T-helper 1 cell treated with Interleukin-12 subunit alpha and Interleukin-12 subunit beta and Interleukin-4 antibody, amounts not matched to agents 30 μg/mL and 1 μg/mL, for 36 hours (primary cell): ENCODE measurements around the gene ZKSCAN1.
A peak's percentile ranks its signal among the peaks of the same experiment; 100 is the strongest.

Source experiments
- H3K27ac Mint-ChIP-seq: one replicate; pipeline ENCODE4 v1.8.0; 2021; ENCODE audit warnings: mild to moderate bottlenecking, mixed read lengths
- H3K27me3 Mint-ChIP-seq: one replicate; pipeline ENCODE4 v1.8.0; 2021; ENCODE audit warnings: low read depth, mixed read lengths
- H3K36me3 Mint-ChIP-seq: one replicate; pipeline ENCODE4 v1.8.0; 2021; ENCODE audit warnings: low read depth, mixed read lengths
- H3K4me1 Mint-ChIP-seq: one replicate; pipeline ENCODE4 v1.8.0; 2021; ENCODE audit warnings: low read depth, mixed read lengths
- H3K4me3 Mint-ChIP-seq: one replicate; pipeline ENCODE4 v1.8.0; 2021; ENCODE audit warnings: mild to moderate bottlenecking, moderate library complexity, mixed read lengths
- H3K9me3 Mint-ChIP-seq: one replicate; pipeline ENCODE4 v1.8.0; 2021; ENCODE audit warnings: mixed read lengths

The ZKSCAN1 gene

DNA sequence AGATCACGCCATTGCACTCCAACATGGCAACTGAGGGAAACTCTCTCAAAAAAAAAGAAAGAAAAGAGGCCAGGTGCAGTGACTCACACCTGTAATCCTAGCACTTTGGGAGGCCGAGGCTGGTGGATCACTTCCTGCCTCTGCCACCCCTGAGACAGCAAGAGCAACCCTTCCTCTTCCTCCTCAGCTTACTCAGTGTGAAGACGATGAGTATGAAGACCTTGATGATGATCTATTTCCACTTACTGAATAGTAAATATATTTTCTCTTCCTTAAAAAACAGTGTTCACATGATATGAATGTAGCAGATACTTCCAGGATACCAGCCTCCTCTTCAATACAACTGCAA, 2.1 kb upstream of the ZKSCAN1 start:
- no peak overlapping the region for H3K4me3 Mint-ChIP-seq
- peaks cover 6% of the 10 kb centered on the region for H3K36me3 Mint-ChIP-seq
- H3K4me1 Mint-ChIP-seq = peaks cover 24% of the 10 kb centered on the region
- no peaks in the 10 kb centered on the region for H3K9me3 Mint-ChIP-seq
- peak overlapping the region; percentile 39 for H3K27ac Mint-ChIP-seq
- no peaks in the 10 kb centered on the region for H3K27me3 Mint-ChIP-seq

GRCh38 chr7:100016215-100016901, 962 bp downstream of the ZKSCAN1 start:
- Mint-ChIP-seq H3K4me3 (peak overlapping the region; percentile 93), H3K9me3 (no peaks in the 10 kb centered on the region), H3K4me1 (peaks cover 35% of the 10 kb centered on the region), H3K27me3 (no peaks in the 10 kb centered on the region), H3K36me3 (peaks cover 13% of the 10 kb centered on the region), H3K27ac (peak overlapping the region; percentile 90)

GRCh38 chr7:100017300-100017699, 1.9 kb downstream of the ZKSCAN1 start:
- H3K36me3 Mint-ChIP-seq = peaks cover 18% of the 10 kb centered on the region
- no peak overlapping the region for H3K27ac Mint-ChIP-seq
- no peak overlapping the region for H3K4me3 Mint-ChIP-seq
- H3K27me3 Mint-ChIP-seq = no peaks in the 10 kb centered on the region
- H3K9me3 Mint-ChIP-seq = no peaks in the 10 kb centered on the region
- peaks cover 42% of the 10 kb centered on the region for H3K4me1 Mint-ChIP-seq

DNA sequence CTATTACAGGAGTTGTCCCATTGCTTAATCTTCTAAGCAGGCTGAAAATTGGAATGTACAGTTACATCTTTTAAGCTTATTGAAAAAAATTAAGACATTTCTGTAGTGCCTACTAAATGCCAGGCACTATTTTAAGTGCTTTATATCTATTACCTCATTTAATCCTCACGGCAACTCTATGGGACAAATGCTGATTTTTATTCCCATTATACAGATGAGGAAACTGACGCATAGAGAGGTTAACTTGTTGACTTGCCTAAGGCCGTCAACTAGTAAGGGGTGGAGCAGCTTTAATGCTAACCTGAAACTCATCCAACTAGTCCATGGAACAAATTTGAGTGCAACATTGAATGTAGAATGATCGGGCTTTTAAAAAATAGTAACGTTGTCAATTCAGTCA, 2.5 kb downstream of the ZKSCAN1 start:
- peaks cover 45% of the 10 kb centered on the region for H3K4me1 Mint-ChIP-seq
- H3K4me3 Mint-ChIP-seq = no peak overlapping the region
- H3K9me3 Mint-ChIP-seq = no peaks in the 10 kb centered on the region

DNA sequence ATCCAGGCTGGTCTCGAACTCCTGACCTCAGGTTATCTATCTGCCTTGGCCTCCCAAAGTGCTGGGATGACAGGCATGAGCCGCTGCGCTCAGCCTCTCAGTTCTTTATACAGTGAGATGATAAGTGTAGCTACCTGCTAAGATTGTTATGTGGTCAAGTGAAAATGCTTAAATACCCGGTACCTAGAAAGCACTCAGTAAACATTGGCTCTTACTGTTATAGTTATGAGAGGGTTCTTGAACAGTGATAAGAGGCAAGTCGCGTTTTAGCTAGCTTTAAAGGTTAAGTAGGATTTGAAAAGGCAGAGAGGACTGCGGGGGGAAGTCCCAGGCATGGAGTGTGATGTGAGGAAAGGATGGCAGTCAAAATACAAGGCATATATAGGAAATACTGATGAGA, 4.5 kb downstream of the ZKSCAN1 start:
- Mint-ChIP-seq H3K4me3 (no peak overlapping the region), H3K27ac (peak overlapping the region; percentile 62), H3K36me3 (peaks cover 39% of the 10 kb centered on the region), H3K4me1 (peaks cover 47% of the 10 kb centered on the region), H3K9me3 (no peaks in the 10 kb centered on the region), H3K27me3 (no peaks in the 10 kb centered on the region)

More for the DNA sequence above, 2.5 kb downstream of the ZKSCAN1 start:
- Mint-ChIP-seq H3K36me3 (peaks cover 23% of the 10 kb centered on the region), H3K27me3 (no peaks in the 10 kb centered on the region), H3K27ac (no peak overlapping the region)

- no peaks in the 10 kb centered on the region for H3K9me3 Mint-ChIP-seq
- no peak overlapping the region for H3K27ac Mint-ChIP-seq
- H3K36me3 Mint-ChIP-seq = peaks cover 50% of the 10 kb centered on the region
- no peak overlapping the region for H3K4me3 Mint-ChIP-seq
- peaks cover 47% of the 10 kb centered on the region for H3K4me1 Mint-ChIP-seq
- no peaks in the 10 kb centered on the region for H3K27me3 Mint-ChIP-seq
Measured at GRCh38 chr7:100021297-100021696, 5.9 kb downstream of the ZKSCAN1 start.

DNA sequence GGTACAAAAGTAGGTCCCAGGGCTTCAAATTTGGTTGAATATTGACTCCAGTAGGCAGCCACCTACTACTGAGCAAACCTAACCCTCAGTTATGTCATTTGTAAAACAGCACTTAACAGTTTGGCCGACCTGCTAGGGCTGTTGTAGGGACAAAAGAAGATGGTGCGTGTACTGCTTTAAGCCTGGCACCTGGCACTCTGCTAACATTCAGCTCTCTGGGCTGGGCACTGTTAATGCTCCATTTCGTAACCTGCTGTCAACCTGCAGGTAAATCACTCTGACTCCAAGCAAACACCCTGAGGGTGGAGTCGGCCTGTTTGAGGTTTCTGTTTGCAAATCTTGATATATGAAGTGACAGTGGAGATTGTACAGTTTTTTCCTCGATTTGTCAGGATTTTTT, 7.2 kb downstream of the ZKSCAN1 start:
- Mint-ChIP-seq H3K36me3 (peaks cover 47% of the 10 kb centered on the region), H3K4me1 (peaks cover 41% of the 10 kb centered on the region), H3K27ac (no peak overlapping the region), H3K4me3 (no peak overlapping the region), H3K27me3 (no peaks in the 10 kb centered on the region), H3K9me3 (no peaks in the 10 kb centered on the region)

DNA sequence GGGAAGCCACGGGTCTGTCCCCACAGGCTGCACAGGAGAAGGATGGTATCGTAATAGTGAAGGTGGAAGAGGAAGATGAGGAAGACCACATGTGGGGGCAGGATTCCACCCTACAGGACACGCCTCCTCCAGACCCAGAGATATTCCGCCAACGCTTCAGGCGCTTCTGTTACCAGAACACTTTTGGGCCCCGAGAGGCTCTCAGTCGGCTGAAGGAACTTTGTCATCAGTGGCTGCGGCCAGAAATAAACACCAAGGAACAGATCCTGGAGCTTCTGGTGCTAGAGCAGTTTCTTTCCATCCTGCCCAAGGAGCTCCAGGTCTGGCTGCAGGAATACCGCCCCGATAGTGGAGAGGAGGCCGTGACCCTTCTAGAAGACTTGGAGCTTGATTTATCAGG, 8.1 kb downstream of the ZKSCAN1 start:
- H3K27ac Mint-ChIP-seq = peak overlapping the region; percentile 59
- H3K9me3 Mint-ChIP-seq = no peaks in the 10 kb centered on the region
- peaks cover 47% of the 10 kb centered on the region for H3K36me3 Mint-ChIP-seq
- H3K4me1 Mint-ChIP-seq = peaks cover 38% of the 10 kb centered on the region
- no peak overlapping the region for H3K4me3 Mint-ChIP-seq
- H3K27me3 Mint-ChIP-seq = no peaks in the 10 kb centered on the region

- Mint-ChIP-seq H3K4me1 (peaks cover 36% of the 10 kb centered on the region), H3K4me3 (no peak overlapping the region), H3K27ac (peak overlapping the region; percentile 49), H3K36me3 (peaks cover 49% of the 10 kb centered on the region), H3K27me3 (no peaks in the 10 kb centered on the region), H3K9me3 (no peaks in the 10 kb centered on the region)
Measured at GRCh38 chr7:100024020-100024619, 8.7 kb downstream of the ZKSCAN1 start.

GRCh38 chr7:100027197-100027596, 11.8 kb downstream of the ZKSCAN1 start:
- H3K9me3 Mint-ChIP-seq = no peaks in the 10 kb centered on the region
- peaks cover 57% of the 10 kb centered on the region for H3K36me3 Mint-ChIP-seq
- H3K4me1 Mint-ChIP-seq = peaks cover 21% of the 10 kb centered on the region
- H3K27ac Mint-ChIP-seq = no peak overlapping the region
- no peaks in the 10 kb centered on the region for H3K27me3 Mint-ChIP-seq
- H3K4me3 Mint-ChIP-seq = no peak overlapping the region

GRCh38 chr7:100029596-100029995, 14.2 kb downstream of the ZKSCAN1 start:
- peaks cover 8% of the 10 kb centered on the region for H3K4me1 Mint-ChIP-seq
- H3K4me3 Mint-ChIP-seq = no peak overlapping the region
- H3K36me3 Mint-ChIP-seq = peaks cover 58% of the 10 kb centered on the region
- H3K27ac Mint-ChIP-seq = no peak overlapping the region
- no peaks in the 10 kb centered on the region for H3K9me3 Mint-ChIP-seq
- no peaks in the 10 kb centered on the region for H3K27me3 Mint-ChIP-seq

GRCh38 chr7:100033526-100033925, 18.1 kb downstream of the ZKSCAN1 start:
- Mint-ChIP-seq H3K4me1 (no peaks in the 10 kb centered on the region), H3K27me3 (no peaks in the 10 kb centered on the region), H3K4me3 (no peak overlapping the region), H3K9me3 (no peaks in the 10 kb centered on the region), H3K36me3 (peaks cover 67% of the 10 kb centered on the region), H3K27ac (no peak overlapping the region)

GRCh38 chr7:100034871-100035510, 19.6 kb downstream of the ZKSCAN1 start:
- Mint-ChIP-seq H3K36me3 (peaks cover 60% of the 10 kb centered on the region), H3K27ac (no peak overlapping the region), H3K4me1 (no peaks in the 10 kb centered on the region), H3K9me3 (no peaks in the 10 kb centered on the region), H3K4me3 (no peak overlapping the region), H3K27me3 (no peaks in the 10 kb centered on the region)

- Mint-ChIP-seq H3K9me3 (no peaks in the 10 kb centered on the region), H3K27me3 (no peaks in the 10 kb centered on the region), H3K4me1 (peaks cover 4% of the 10 kb centered on the region), H3K4me3 (no peak overlapping the region), H3K27ac (no peak overlapping the region), H3K36me3 (peaks cover 52% of the 10 kb centered on the region)
Measured at GRCh38 chr7:100035876-100036275, 20.5 kb downstream of the ZKSCAN1 start.

DNA sequence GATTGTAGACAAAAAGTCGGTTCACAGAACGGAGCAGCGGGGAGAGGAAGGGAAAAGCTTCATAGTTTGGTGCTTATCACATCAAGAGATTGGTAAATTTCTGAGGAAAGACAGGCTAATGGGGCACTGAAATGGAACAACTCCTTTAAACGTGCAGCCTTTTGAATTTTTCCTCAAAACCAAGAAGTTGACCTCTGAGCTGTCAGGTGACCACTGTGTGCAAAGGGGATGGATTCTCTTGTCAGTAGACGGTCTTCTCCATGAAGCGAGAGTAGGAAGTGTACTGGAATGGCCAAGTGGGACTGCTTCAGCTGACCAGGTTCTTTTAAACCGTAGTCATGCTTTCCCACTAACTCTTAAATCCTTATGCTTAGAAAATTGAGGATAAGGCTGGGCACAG, 22.9 kb downstream of the ZKSCAN1 start:
- no peak overlapping the region for H3K27ac Mint-ChIP-seq
- no peaks in the 10 kb centered on the region for H3K27me3 Mint-ChIP-seq
- H3K36me3 Mint-ChIP-seq = peaks cover 38% of the 10 kb centered on the region
- H3K4me1 Mint-ChIP-seq = peaks cover 13% of the 10 kb centered on the region
- no peaks in the 10 kb centered on the region for H3K9me3 Mint-ChIP-seq
- no peak overlapping the region for H3K4me3 Mint-ChIP-seq
